Stimulated activated CD8-positive, alpha-beta memory T cell treated with anti-CD3 and anti-CD28 coated beads, Interleukin-2, amount 100 ng/mL, for 48 hours (primary cell): ENCODE results near the gene TSPAN14.
"Not testable (repeated sequence)": the region's sequence is repeated elsewhere in the genome, so short reads cannot be mapped to it uniquely, and the experiment has no call there.

Source experiments
- DNase-seq, 2 donors: peaks; one replicate each; pipeline ENCODE4 v3.0.0-alpha.2; 2020; ENCODE audit warnings: low read depth in 2 of 2

The TSPAN14 gene, protein sequence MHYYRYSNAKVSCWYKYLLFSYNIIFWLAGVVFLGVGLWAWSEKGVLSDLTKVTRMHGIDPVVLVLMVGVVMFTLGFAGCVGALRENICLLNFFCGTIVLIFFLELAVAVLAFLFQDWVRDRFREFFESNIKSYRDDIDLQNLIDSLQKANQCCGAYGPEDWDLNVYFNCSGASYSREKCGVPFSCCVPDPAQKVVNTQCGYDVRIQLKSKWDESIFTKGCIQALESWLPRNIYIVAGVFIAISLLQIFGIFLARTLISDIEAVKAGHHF

DNA sequence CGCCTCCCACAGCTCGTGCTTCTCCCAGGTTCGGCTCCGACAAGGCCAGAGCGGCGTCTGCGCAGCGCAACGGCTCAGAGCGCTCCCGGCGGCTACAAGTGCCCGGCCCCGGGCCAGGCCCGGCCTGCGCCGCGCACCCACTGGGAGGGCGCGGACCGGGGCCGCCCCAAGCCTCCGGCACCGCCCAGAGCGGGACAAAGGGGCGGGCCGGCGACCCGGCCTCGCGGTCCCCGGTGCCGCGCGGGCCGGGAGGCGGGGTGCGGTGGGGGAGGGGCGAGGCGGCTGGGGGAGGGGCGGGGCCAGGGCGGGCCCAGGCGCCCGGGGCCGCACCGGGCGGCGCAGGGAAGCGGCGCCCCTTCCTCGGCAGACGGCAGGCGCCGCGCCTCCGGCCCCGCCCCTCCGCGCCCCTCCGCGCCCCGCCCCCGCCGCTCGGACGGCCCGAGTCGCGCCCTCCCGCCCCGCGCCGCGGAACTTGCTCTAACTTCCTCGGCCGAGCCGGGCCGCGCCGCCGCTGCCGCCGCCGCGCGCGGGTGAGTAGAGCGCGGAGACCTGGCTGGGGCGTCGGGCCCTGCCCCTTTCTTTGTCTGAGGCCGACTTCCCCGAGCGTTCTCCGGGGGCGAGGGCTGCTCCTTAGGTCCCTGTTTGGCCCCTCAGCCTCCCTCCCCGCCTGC, at the start of gene TSPAN14:
TSS of gene TSPAN14 (plus strand) at position 469 of the 671 bp plus-strand sequence. CDS start 34,924 bp downstream, outside the sequence.
- DNase-seq: peak; percentile 61 to 76

GRCh38 chr10:80405035-80405434, 49.1 kb upstream of the TSPAN14 start:
- DNase-seq: no peak

GRCh38 chr10:80405626-80406025, 48.5 kb upstream of the TSPAN14 start:
- no peak for DNase-seq

DNA sequence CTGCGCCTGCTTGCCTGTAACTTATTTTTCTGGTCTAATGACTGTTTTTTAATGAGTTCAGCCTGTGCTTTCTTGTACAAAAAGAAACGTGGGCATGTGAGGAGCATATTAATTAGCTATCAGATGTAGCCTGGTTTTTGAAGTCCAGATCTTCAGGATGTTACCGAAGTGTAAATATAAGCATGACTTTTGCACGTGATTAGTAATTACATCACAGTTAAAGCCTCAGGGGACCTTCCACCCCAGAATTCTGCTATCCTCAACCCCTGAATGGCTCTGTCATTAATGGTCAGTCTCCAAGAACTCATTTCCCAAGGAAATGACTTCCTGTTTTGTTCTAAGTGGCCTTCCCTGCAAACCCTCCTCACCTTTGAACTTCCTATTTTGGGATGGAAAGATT, 47.9 kb upstream of the TSPAN14 start:
- no peak for DNase-seq

DNA sequence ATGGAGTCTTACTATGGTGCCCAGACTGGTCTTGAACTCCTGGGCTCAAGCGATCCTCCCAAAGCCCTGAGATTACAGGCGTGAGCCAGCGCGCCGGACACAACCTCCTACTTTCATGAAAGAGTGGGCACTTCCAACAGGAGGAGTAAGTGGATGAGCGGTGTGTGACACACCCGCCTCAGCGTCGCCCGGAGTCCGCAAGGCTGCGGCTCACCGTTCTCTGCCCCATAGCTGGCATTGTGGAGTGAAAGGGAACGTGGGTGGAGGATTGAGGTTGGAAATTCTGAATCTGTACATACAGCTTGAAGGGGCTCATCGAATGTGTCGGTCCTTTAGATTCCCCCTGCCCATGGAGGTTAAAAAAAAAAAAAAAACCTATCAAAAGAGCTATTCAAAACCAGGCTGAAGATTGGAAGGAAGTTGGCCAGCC, 46.3 kb upstream of the TSPAN14 start:
- peak; percentile 37 to 49 for DNase-seq

DNA sequence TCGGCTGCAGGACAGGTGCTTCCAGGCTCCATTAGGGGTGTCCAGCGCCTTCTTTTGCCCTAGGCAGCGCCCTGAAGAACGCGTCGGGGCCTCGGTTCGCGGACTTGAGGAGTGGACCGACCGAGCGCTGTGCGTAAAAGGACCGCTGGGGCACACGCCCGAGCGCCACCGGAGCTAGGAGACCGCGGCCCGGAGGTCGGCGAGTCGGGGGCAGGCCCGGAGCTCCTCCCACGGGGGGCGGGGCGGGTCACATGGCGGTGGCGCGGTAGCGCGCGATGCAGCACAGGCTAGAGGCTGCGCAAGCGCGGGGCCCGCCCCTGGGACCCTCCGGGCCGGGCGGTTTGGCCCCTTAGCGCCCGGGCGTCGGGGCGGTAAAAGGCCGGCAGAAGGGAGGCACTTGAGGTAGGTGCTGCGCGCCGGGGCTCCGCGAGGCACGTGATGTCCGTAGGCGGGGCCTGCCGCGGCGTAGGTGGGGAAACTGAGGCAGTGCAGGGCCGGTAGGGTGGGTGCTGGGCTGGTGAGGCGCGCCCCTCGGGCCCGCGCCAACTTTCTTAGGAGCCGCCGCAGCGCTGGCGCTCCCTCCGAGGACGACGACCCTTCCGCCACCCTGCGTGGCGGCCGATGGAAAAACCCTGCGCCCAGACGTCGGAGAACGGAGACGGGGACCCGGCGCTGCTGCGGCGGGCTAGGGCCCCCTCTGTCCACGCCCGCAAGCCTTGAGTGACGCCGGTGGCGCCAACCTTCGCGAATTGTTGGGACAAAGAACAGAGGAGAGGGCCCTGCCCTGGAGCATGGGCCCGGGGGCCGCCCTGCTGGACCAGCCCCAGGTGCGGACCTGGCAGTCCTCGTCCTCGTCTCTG, 45.6 kb upstream of the TSPAN14 start, which contains the start of gene PRXL2A:
TSS of gene PRXL2A (plus strand) at position 310 of the 860 bp plus-strand sequence. CDS start 11,917 bp downstream, outside the sequence.
- peak; percentile 80 to 82 for DNase-seq

DNA sequence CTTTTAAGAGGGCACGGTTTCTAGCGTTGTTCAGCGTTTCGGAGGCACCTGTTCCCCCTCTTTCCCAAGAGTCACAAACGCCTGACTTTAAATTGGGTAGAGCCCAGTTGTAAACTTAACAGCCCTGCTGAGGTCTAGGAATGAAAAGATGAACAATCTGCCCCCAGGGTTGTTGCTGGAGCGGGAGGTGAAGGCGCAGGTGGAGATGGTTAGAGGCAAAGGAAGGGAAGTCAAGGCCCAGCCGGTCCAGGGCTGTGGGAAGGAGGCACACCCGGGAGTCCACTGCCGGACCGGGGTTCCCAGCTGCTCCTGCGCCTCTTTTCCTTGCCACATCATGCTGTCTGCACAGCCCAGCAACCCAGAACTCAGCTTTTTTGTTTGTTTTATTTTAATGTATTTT, 45.0 kb upstream of the TSPAN14 start:
- DNase-seq: no peak

DNA sequence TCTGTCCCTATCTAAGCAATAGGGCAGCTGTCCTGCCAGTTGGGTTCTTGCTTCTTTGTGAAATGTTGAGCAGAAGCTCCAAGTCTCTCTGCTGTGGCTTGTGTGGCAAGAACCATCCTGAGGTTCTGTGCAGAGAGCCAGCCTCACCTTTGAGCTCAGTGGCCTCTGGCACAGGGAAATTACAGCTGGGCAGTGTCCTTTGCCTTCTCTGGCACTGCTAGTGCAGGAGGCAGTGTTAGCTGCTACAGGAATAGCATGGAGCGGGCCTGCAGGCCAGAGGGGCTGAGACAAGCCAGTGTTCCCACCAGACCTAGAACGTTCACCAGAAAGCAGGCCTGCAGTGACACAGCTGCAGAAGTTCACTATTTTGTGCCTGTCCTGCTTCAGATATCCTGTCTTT, 44.0 kb upstream of the TSPAN14 start:
- DNase-seq: no peak

DNA sequence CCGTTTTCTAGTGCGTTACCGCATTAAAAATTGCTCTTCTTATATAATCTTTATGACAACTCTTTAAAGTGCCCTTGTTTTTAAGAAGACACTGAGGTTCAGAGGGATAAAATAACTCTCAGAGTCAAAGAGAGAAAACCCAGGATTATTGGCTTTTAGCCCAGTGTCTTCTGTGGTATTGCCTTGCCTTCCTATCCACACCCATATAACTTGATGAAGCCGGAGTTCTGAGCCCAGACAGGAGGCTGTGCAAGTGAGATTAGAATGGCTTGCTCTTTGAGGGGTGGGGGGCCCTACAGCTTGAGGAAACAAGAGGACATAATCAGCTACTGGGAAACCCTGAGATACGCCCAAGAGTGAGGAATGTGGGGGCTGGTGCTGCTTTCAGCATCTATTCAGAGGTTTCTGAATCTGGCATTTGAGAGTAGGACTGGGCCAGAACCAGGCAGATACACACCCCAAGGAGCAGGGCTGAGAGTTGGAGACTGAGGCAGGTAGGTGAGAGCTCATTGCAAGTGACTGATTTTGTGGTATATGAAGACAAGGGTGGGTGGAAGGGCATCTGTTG, 43.4 kb upstream of the TSPAN14 start:
- DNase-seq: no peak

GRCh38 chr10:80411267-80411668, 42.8 kb upstream of the TSPAN14 start:
- DNase-seq: no peak

GRCh38 chr10:80411681-80412220, 42.4 kb upstream of the TSPAN14 start:
- no peak for DNase-seq

- DNase-seq: no peak
These were observed 41.6 kb upstream of the TSPAN14 start for GRCh38 chr10:80412486-80412885.

DNA sequence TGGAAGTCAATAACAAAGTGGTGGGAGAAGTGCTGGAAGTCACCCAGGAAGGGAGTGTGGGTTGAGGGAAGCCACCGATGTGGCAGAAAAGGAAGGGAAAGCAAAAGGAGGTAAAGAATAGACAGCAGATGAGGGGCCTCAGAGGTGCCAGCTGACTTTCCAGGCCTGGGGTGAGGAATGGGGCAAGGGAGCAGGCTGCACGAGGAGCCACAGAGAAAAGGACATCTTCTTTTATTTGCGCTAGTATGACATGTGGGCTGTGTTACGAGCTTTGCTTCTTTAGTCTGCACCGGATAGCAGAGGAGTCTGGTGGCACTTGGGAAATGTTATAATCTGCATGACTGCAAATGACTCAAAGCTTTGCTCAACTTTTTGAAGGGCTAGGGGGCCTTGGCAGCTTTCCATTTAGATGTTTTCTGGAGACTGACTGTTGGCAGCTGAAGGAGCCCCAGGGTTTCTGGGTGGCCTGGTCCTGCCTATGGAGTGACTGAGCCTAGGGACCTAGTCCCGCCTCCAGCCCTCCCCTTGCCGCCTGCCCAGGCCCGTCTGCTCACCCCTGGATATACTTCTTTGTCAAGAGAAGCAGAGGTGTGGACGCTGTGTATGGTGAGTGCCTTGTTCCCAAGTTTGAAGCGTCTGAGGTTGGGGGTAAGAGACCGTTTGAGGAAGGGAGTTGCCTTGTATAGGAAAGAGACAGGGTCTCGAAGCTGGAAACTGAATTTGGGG, 40.7 kb upstream of the TSPAN14 start:
- no peak for DNase-seq

DNA sequence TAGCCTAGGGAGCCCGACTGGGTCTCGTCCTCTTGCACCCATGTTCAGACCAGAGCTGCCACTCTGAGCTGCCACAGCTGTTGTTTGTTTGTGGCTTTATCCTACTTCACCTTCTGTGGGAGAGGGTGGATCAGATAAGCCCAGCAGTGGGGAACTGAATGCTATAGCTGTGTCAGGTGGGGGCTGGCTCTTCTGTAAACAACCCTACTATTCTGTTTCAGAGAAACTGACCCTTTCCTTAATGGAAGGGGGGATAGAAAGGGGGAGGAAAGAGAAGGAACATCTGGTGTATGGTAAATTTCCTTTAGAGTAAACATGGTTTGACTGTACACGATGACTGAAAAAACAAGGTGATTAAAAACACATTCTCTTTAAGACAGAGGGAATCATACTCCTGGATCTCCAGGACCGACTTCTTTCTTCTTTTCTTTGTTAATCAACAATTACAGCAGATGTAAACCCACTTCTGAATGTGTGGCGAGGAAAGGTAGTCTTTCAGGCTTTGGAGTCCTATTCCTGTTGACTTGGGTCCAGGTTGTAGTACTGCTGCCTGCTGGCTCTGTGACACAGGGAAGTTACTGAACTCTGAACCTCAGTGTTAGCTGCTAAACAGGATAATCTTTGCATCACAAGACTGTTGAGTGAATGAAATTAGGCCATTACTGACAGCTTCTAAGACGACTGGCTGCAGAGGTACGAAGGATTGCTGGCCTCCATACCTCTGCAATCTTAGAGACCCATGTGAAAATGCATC, 39.8 kb upstream of the TSPAN14 start:
- DNase-seq: no peak

- DNase-seq: no peak
These were observed 38.2 kb upstream of the TSPAN14 start for GRCh38 chr10:80415734-80416478.

DNA sequence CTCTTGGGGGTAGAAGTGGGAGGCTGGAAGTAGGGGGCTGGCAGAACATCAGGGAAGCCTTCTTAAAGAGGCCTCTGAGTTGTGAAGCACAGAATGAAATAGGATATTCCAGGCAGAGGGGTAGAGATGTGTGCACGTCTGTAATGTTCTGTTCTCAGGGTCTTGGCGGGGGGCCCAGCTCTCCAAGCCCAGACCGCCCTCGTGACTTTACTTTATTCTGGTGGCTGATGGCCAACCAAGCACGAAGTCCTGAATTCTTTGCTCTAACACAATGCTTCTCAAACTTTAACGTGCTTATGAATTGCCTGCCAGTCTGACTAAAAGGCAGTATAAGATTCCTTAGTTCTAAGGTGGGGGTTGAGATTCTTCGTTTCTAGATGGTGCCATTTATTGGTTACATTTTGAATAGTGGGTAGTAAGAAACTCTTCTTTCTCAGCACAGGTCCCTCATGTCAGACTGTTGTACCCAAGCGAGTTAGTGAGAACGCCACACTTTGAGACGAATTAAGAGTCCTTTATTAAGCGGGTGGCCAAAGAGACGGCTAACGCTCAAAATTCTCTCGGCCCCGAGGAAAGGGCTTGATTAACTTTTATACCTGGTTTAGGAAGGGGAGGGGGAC, 37.5 kb upstream of the TSPAN14 start:
- no peak for DNase-seq

DNA sequence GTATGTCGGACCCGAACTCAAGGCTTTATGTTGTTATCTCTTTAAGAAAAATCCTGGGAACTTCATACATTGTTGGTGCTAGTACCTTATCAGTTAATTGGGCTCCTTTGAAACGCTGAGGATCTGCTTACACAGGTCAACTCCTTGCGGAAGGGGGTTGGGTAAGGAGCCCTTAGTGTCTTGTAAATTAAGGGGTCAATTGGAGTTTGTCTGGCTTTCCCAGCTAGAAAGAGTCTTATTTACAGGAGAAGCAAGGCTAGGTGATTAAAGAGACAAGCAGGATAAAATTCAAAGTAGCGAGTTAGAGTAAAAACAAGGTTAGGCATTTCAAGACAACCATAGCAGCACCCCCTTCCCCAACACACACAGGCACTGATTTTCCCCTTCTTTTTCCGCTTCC, 36.9 kb upstream of the TSPAN14 start:
- DNase-seq: not testable (repeated sequence)

DNA sequence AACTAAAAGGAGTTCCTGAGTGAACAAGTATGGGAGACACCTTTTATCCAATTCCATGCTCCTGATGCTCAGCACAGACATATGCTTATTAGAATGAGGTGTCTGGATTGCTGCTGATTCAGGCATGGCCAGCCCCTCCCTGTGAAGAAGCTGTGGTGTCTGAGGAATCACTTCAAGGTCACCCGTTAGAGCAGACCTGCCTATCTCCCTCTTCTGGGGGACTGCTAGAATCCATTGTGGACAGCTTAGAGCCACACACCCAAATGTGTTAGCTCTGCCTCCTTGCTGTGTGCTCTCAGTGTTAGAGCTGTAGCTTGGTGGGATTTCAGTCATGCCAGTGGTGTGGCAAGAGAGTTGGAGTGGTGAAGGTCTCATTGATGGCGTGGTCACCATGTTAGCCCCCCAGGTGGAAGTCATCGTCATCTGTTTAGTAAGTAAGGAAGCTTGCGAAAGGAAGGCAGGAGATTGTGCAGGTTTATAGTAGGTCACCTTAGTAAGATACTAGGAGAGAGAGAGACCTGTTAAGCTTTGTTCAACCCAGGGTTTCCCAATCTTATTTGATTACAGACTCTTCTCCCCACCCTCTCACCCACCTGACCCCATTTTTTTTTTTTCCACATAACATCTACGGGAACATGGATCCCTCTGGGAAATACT, 32.9 kb upstream of the TSPAN14 start:
- no peak for DNase-seq
